Ishikawa (cell line): Measurements from ENCODE around the gene RPL35.

Experiments used
- CEBPB ChIP-seq: IDR thresholded peaks from 2 replicates; pipeline ENCODE4 v1.6.1; 2012
- CREB1 ChIP-seq: IDR thresholded peaks from 2 replicates; pipeline ENCODE4 v1.6.1; 2012; ENCODE audit warnings: low read depth
- EGR1 ChIP-seq: IDR thresholded peaks from 2 replicates; pipeline ENCODE4 v1.6.1; 2012
- EP300 ChIP-seq: IDR thresholded peaks from 2 replicates; pipeline ENCODE4 v1.6.1; 2012; ENCODE audit warnings: borderline replicate concordance
- FOXM1 ChIP-seq: IDR thresholded peaks from 2 replicates; pipeline ENCODE4 v1.6.1; 2012; ENCODE audit warnings: low read depth, borderline replicate concordance
- MAX ChIP-seq: IDR thresholded peaks from 2 replicates; pipeline ENCODE4 v1.6.1; 2012
- NFIC ChIP-seq: IDR thresholded peaks from 2 replicates; pipeline ENCODE4 v1.6.1; 2012
- RAD21 ChIP-seq: IDR thresholded peaks from 2 replicates; pipeline ENCODE4 v1.6.1; 2012; ENCODE audit warnings: low read depth
- REST ChIP-seq: IDR thresholded peaks from 2 replicates; pipeline ENCODE4 v1.6.1; 2012; ENCODE audit warnings: low read depth, mild to moderate bottlenecking
- TAF1 ChIP-seq: IDR thresholded peaks from 2 replicates; pipeline ENCODE4 v1.6.1; 2012; ENCODE audit warnings: low read depth, mild to moderate bottlenecking
- TCF12 ChIP-seq: IDR thresholded peaks from 2 replicates; pipeline ENCODE4 v1.6.1; 2012; ENCODE audit warnings: low read depth
- TEAD4 ChIP-seq: IDR thresholded peaks from 2 replicates; pipeline ENCODE4 v1.6.1; 2012
- USF1 ChIP-seq: IDR thresholded peaks from 2 replicates; pipeline ENCODE4 v1.6.1; 2012
- YY1 ChIP-seq: IDR thresholded peaks from 2 replicates; pipeline ENCODE4 v1.6.1; 2012; ENCODE audit warnings: low read depth
- ZBTB7A ChIP-seq: IDR thresholded peaks from 2 replicates; pipeline ENCODE4 v1.6.1; 2012; ENCODE audit warnings: low read depth

Gene RPL35

GRCh38 chr9:124844291-124844690 is 17.5 kb downstream of the RPL35 start:
- TF ChIP-seq CEBPB (no peak), YY1 (no peak), TEAD4 (no peak), TAF1 (no peak), NFIC (no peak), TCF12 (no peak), REST (no peak), FOXM1 (no peak), USF1 (no peak), MAX (no peak), EP300 (no peak)

- TF ChIP-seq FOXM1 (no peak), CREB1 (no peak), MAX (no peak), NFIC (no peak), EGR1 (no peak), EP300 (no peak), CEBPB (no peak), TEAD4 (no peak), ZBTB7A (no peak), YY1 (no peak), TAF1 (no peak), REST (no peak), USF1 (no peak), RAD21 (no peak), TCF12 (no peak)
These were observed 18.2 kb downstream of the RPL35 start for GRCh38 chr9:124843456-124844034.

- TF ChIP-seq NFIC (no peak), CREB1 (no peak), EGR1 (no peak)
These were observed 20.5 kb downstream of the RPL35 start for GRCh38 chr9:124841075-124841821.

GRCh38 chr9:124840300-124840833 is 21.4 kb downstream of the RPL35 start:
- TF ChIP-seq CREB1 (no peak), REST (no peak), USF1 (no peak), MAX (no peak), RAD21 (peak; percentile 3; the same call in 1 of the 2 replicates), NFIC (no peak), YY1 (no peak)
